SK-N-MC (cell line): Measurements from ENCODE around the gene MAML3.

Source experiments
- DNase-seq: peaks from one replicate; pipeline ENCODE4 v3.0.0-alpha.2; 2011; ENCODE audit warnings: low read depth, low spot score
- H3K27ac ChIP-seq: fragments of 200-600 bp; sonication (generic); 2 replicates; pipeline ENCODE4 v1.5.1; 2016; ENCODE audit warnings: mixed run types
- H3K36me3 ChIP-seq: fragments of 200-600 bp; sonication (generic); 2 replicates; pipeline ENCODE4 v1.6.1; 2017; ENCODE audit warnings: antibody characterized with exemption, low read length, mixed read lengths; ENCODE audit not compliant: insufficient read depth
- H3K4me3 ChIP-seq: fragments of 200-600 bp; sonication (generic); 2 replicates; pipeline ENCODE4 v1.5.1; 2016
- H3K9ac ChIP-seq: fragments of 200-600 bp; sonication (generic); 2 replicates; pipeline ENCODE4 v1.8.0; 2017; ENCODE audit warnings: mixed run types, mixed read lengths; ENCODE audit not compliant: insufficient read length
- H3K9me3 ChIP-seq: fragments of 200-600 bp; sonication (generic); 2 replicates; pipeline ENCODE4 v1.6.1; 2017; ENCODE audit warnings: low read depth, mild to moderate bottlenecking, antibody characterized with exemption, low read length, moderate library complexity, mixed read lengths
- EZH2 ChIP-seq: fragments of 200-600 bp; sonication (generic); IDR thresholded peaks from one replicate; pipeline ENCODE4 v1.6.1; 2017; ENCODE audit warnings: antibody characterized with exemption
- FOXP2 ChIP-seq: optimal IDR thresholded peaks from 2 replicates; pipeline ENCODE3; 2011; ENCODE audit warnings: mild to moderate bottlenecking, moderate library complexity; ENCODE audit not compliant: insufficient read depth; ENCODE audit errors: extremely low read length, control extremely low read depth
- POLR2AphosphoS5 ChIP-seq: IDR thresholded peaks from 2 replicates; pipeline ENCODE4 v1.6.1; 2012; ENCODE audit warnings: mild to moderate bottlenecking, low read depth, low read length, borderline replicate concordance

Gene MAML3

GRCh38 chr4:139853309-139853708 lies 300.7 kb downstream of the MAML3 start:
- H3K36me3 ChIP-seq: no peaks in the 10 kb centered on the region
- H3K9ac ChIP-seq: no peak overlapping the region
- no peaks in the 10 kb centered on the region for H3K9me3 ChIP-seq
- TF ChIP-seq FOXP2: no peak
- no peak overlapping the region for H3K4me3 ChIP-seq
- H3K27ac ChIP-seq: no peak overlapping the region
- DNase-seq: no peak

GRCh38 chr4:139852612-139853269 lies 301.2 kb downstream of the MAML3 start:
- Histone ChIP-seq H3K36me3 (no peaks in the 10 kb centered on the region), H3K9me3 (no peaks in the 10 kb centered on the region), H3K9ac (no peak overlapping the region), H3K4me3 (no peak overlapping the region), H3K27ac (no peak overlapping the region)
- no peak for TF ChIP-seq FOXP2
- no peak for TF ChIP-seq EZH2
- DNase-seq: no peak

GRCh38 chr4:139851639-139852038 lies 302.3 kb downstream of the MAML3 start:
- Histone ChIP-seq H3K9ac (no peak overlapping the region), H3K27ac (no peak overlapping the region), H3K36me3 (no peaks in the 10 kb centered on the region), H3K4me3 (no peak overlapping the region), H3K9me3 (no peaks in the 10 kb centered on the region)
- DNase-seq: no peak
- TF ChIP-seq POLR2AphosphoS5 (no peak), FOXP2 (no peak), EZH2 (no peak)

GRCh38 chr4:139851133-139851532 lies 302.9 kb downstream of the MAML3 start:
- no peak for DNase-seq
- H3K36me3 ChIP-seq: no peaks in the 10 kb centered on the region
- no peak overlapping the region for H3K4me3 ChIP-seq
- no peak overlapping the region for H3K27ac ChIP-seq
- TF ChIP-seq POLR2AphosphoS5 (no peak), EZH2 (no peak), FOXP2 (no peak)
- H3K9ac ChIP-seq: no peak overlapping the region
- no peaks in the 10 kb centered on the region for H3K9me3 ChIP-seq

- H3K36me3 ChIP-seq: no peaks in the 10 kb centered on the region
- H3K9me3 ChIP-seq: no peaks in the 10 kb centered on the region
- TF ChIP-seq POLR2AphosphoS5: no peak
- no peak for TF ChIP-seq EZH2
- no peak for TF ChIP-seq FOXP2
- no peak overlapping the region for H3K4me3 ChIP-seq
- no peak for DNase-seq
- no peak overlapping the region for H3K27ac ChIP-seq
- no peak overlapping the region for H3K9ac ChIP-seq
Measured at GRCh38 chr4:139849219-139849618, 304.8 kb downstream of the MAML3 start.

GRCh38 chr4:139848028-139848427 lies 306.0 kb downstream of the MAML3 start:
- H3K36me3 ChIP-seq: no peaks in the 10 kb centered on the region
- H3K27ac ChIP-seq: no peak overlapping the region
- no peaks in the 10 kb centered on the region for H3K9me3 ChIP-seq
- no peak overlapping the region for H3K4me3 ChIP-seq
- no peak for DNase-seq
- no peak overlapping the region for H3K9ac ChIP-seq
- TF ChIP-seq EZH2 (no peak), FOXP2 (no peak), POLR2AphosphoS5 (no peak)

- H3K27ac ChIP-seq: no peak overlapping the region
- H3K36me3 ChIP-seq: no peaks in the 10 kb centered on the region
- H3K9me3 ChIP-seq: no peaks in the 10 kb centered on the region
- DNase-seq: no peak
- no peak overlapping the region for H3K4me3 ChIP-seq
- TF ChIP-seq FOXP2 (no peak), POLR2AphosphoS5 (no peak), EZH2 (no peak)
- no peak overlapping the region for H3K9ac ChIP-seq
Measured at GRCh38 chr4:139847602-139848001, 306.4 kb downstream of the MAML3 start.

- Histone ChIP-seq H3K9me3 (no peaks in the 10 kb centered on the region), H3K9ac (no peak overlapping the region), H3K4me3 (no peak overlapping the region), H3K27ac (no peak overlapping the region), H3K36me3 (no peaks in the 10 kb centered on the region)
- DNase-seq: no peak
- TF ChIP-seq FOXP2 (no peak), POLR2AphosphoS5 (no peak), EZH2 (no peak)
Measured at GRCh38 chr4:139846766-139847165, 307.2 kb downstream of the MAML3 start.

GRCh38 chr4:139845453-139846093 lies 308.4 kb downstream of the MAML3 start:
- Histone ChIP-seq H3K9ac (no peak overlapping the region), H3K9me3 (no peaks in the 10 kb centered on the region), H3K4me3 (no peak overlapping the region), H3K36me3 (no peaks in the 10 kb centered on the region), H3K27ac (no peak overlapping the region)
- TF ChIP-seq FOXP2 (no peak), EZH2 (no peak), POLR2AphosphoS5 (no peak)
- no peak for DNase-seq

- Histone ChIP-seq H3K9ac (no peak overlapping the region), H3K9me3 (no peaks in the 10 kb centered on the region), H3K4me3 (no peak overlapping the region), H3K36me3 (no peaks in the 10 kb centered on the region), H3K27ac (no peak overlapping the region)
- TF ChIP-seq EZH2: no peak
- TF ChIP-seq FOXP2: no peak
- no peak for TF ChIP-seq POLR2AphosphoS5
- DNase-seq: no peak
Measured at GRCh38 chr4:139844459-139845036, 309.4 kb downstream of the MAML3 start.
